HL-60 (cell line): ENCODE measurements around the gene C16orf90.

Experiments used
- DNase-seq, 2 experiments: peaks; one replicate each; pipeline ENCODE4 v3.0.0-alpha.2; 2010 to 2020; ENCODE audit warnings: low read depth in 1 of 2, low spot score in 1 of 2
- H3K27ac ChIP-seq: fragments of 250-450 bp; sonication (Bioruptor Pico); replicated peaks from 2 replicates; pipeline ENCODE4 v1.5.1; 2020; ENCODE audit warnings: mild to moderate bottlenecking, moderate library complexity
- H3K27me3 ChIP-seq: fragments of 250-450 bp; sonication (Bioruptor Pico); 2 replicates; pipeline ENCODE4 v1.5.1; 2021; ENCODE audit warnings: mild to moderate bottlenecking, moderate library complexity; ENCODE audit not compliant: insufficient read depth, poor library complexity, severe bottlenecking
- H3K4me3 ChIP-seq: replicated peaks from 2 replicates; pipeline ENCODE4 v1.5.1; 2011; ENCODE audit warnings: mild to moderate bottlenecking, control low read depth, low read length; ENCODE audit not compliant: insufficient read depth
- GABPA ChIP-seq: IDR thresholded peaks from 2 replicates; pipeline ENCODE4 v1.6.1; 2012; ENCODE audit warnings: low read depth
- POLR2AphosphoS5 ChIP-seq: IDR thresholded peaks from 2 replicates; pipeline ENCODE4 v1.6.1; 2012; ENCODE audit warnings: low read depth
- SPI1 ChIP-seq: IDR thresholded peaks from 2 replicates; pipeline ENCODE4 v1.6.1; 2012; ENCODE audit warnings: low read depth, mild to moderate bottlenecking, borderline replicate concordance
- TF ChIP-seq, protein P1 (sequence below): IDR thresholded peaks from 2 replicates; pipeline ENCODE4 v1.6.1; 2012; ENCODE audit warnings: low read depth; ENCODE audit not compliant: insufficient replicate concordance
- TF ChIP-seq, protein P2 (sequence below): IDR thresholded peaks from one replicate; pipeline ENCODE4 v1.5.1; 2011; ENCODE audit warnings: low read length, control low read depth, inconsistent platforms; ENCODE audit not compliant: insufficient read depth

C16orf90 gene

GRCh38 chr16:3510416-3510815, 15.1 kb upstream of the C16orf90 start:
- TF ChIP-seq, protein P1, sequence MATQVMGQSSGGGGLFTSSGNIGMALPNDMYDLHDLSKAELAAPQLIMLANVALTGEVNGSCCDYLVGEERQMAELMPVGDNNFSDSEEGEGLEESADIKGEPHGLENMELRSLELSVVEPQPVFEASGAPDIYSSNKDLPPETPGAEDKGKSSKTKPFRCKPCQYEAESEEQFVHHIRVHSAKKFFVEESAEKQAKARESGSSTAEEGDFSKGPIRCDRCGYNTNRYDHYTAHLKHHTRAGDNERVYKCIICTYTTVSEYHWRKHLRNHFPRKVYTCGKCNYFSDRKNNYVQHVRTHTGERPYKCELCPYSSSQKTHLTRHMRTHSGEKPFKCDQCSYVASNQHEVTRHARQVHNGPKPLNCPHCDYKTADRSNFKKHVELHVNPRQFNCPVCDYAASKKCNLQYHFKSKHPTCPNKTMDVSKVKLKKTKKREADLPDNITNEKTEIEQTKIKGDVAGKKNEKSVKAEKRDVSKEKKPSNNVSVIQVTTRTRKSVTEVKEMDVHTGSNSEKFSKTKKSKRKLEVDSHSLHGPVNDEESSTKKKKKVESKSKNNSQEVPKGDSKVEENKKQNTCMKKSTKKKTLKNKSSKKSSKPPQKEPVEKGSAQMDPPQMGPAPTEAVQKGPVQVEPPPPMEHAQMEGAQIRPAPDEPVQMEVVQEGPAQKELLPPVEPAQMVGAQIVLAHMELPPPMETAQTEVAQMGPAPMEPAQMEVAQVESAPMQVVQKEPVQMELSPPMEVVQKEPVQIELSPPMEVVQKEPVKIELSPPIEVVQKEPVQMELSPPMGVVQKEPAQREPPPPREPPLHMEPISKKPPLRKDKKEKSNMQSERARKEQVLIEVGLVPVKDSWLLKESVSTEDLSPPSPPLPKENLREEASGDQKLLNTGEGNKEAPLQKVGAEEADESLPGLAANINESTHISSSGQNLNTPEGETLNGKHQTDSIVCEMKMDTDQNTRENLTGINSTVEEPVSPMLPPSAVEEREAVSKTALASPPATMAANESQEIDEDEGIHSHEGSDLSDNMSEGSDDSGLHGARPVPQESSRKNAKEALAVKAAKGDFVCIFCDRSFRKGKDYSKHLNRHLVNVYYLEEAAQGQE: no peak
- TF ChIP-seq SPI1: peak; percentile 32; the same call in 1 of the 2 replicates
- Histone ChIP-seq H3K27me3 (no peaks in the 10 kb centered on the region), H3K4me3 (no peak overlapping the region), H3K27ac (no peak overlapping the region)
- peak in 1 of 2 experiments; percentile 18 for DNase-seq

DNA sequence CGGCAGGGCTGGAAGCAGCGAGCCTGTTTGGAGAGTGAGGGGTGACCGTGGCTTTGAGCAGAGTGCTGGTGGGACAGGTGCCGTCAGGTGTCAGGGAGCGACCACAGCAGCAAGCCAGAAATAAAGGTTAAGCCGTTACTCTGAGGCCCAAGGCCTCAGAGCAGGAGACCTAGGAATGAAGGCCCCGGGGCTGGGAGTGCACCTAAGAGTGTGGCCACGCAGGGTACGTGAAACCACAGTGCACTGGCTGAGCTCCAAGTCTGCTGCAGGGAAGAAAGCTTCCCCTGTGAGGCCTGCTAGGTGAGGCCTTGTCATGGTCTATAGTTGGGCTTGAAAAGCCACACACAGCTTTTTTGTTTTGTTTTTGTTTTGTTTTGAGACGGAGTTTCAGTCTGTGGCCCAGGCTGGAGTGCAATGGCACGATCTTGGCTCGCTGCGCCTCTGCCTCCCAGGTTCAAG, 14.2 kb upstream of the C16orf90 start:
- peak in 1 of 2 experiments; percentile 60 for DNase-seq
- Histone ChIP-seq H3K27me3 (no peaks in the 10 kb centered on the region), H3K27ac (no peak overlapping the region), H3K4me3 (no peak overlapping the region)
- TF ChIP-seq, protein P2, sequence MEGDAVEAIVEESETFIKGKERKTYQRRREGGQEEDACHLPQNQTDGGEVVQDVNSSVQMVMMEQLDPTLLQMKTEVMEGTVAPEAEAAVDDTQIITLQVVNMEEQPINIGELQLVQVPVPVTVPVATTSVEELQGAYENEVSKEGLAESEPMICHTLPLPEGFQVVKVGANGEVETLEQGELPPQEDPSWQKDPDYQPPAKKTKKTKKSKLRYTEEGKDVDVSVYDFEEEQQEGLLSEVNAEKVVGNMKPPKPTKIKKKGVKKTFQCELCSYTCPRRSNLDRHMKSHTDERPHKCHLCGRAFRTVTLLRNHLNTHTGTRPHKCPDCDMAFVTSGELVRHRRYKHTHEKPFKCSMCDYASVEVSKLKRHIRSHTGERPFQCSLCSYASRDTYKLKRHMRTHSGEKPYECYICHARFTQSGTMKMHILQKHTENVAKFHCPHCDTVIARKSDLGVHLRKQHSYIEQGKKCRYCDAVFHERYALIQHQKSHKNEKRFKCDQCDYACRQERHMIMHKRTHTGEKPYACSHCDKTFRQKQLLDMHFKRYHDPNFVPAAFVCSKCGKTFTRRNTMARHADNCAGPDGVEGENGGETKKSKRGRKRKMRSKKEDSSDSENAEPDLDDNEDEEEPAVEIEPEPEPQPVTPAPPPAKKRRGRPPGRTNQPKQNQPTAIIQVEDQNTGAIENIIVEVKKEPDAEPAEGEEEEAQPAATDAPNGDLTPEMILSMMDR: no peak
- no peak for TF ChIP-seq SPI1
- TF ChIP-seq POLR2AphosphoS5: no peak
- TF ChIP-seq GABPA: no peak

- H3K27me3 ChIP-seq: no peaks in the 10 kb centered on the region
- H3K4me3 ChIP-seq: no peak overlapping the region
- no peak overlapping the region for H3K27ac ChIP-seq
- no peak for TF ChIP-seq SPI1
- TF ChIP-seq, protein P1: no peak
- no peak for DNase-seq
These were observed 13.4 kb upstream of the C16orf90 start for GRCh38 chr16:3508736-3509135.

- TF ChIP-seq SPI1 (no peak), GABPA (no peak), POLR2AphosphoS5 (no peak)
- TF ChIP-seq, protein P2: no peak
- TF ChIP-seq, protein P1: no peak
- no peaks in the 10 kb centered on the region for H3K27me3 ChIP-seq
- H3K4me3 ChIP-seq: no peak overlapping the region
- no peak overlapping the region for H3K27ac ChIP-seq
- no peak for DNase-seq
These were observed 8.2 kb upstream of the C16orf90 start for GRCh38 chr16:3503523-3503922.
